Loucy (cell line): ENCODE results near the gene PSPH.
"Not testable (repeated sequence)": the region's sequence is repeated elsewhere in the genome, so short reads cannot be mapped to it uniquely, and the experiment has no call there.

Source experiments
- H2AFZ ChIP-seq: fragments of 200-600 bp; sonication (generic); 2 replicates; pipeline ENCODE4 v1.6.0; 2016; ENCODE audit warnings: antibody characterized with exemption, mild to moderate bottlenecking, low read length, moderate library complexity
- H3F3A ChIP-seq: fragments of 200-600 bp; 2 replicates; pipeline ENCODE4 v1.6.0; 2016; ENCODE audit warnings: antibody characterized with exemption, low read depth, mild to moderate bottlenecking
- H3K27me3 ChIP-seq: fragments of 200-600 bp; sonication (generic); 2 replicates; pipeline ENCODE4 v1.6.1; 2014; ENCODE audit warnings: low read length, mild to moderate bottlenecking; ENCODE audit not compliant: insufficient read depth, poor library complexity, severe bottlenecking
- H3K36me3 ChIP-seq: fragments of 200-600 bp; sonication (generic); 2 replicates; pipeline ENCODE4 v1.6.1; 2016; ENCODE audit warnings: low read length; ENCODE audit not compliant: insufficient read depth
- H3K4me1 ChIP-seq: fragments of 200-600 bp; sonication (generic); 2 replicates; pipeline ENCODE4 v1.5.1; 2014; ENCODE audit warnings: low read length, mild to moderate bottlenecking; ENCODE audit not compliant: insufficient read depth, poor library complexity, severe bottlenecking
- H3K4me2 ChIP-seq: fragments of 200-600 bp; sonication (generic); 2 replicates; pipeline ENCODE4 v1.6.0; 2014; ENCODE audit warnings: antibody characterized with exemption, low read length, low read depth, mild to moderate bottlenecking; ENCODE audit not compliant: poor library complexity, severe bottlenecking
- H3K4me3 ChIP-seq: fragments of 200-600 bp; sonication (generic); 2 replicates; pipeline ENCODE4 v1.5.1; 2014; ENCODE audit warnings: low read length, mild to moderate bottlenecking, mixed read lengths; ENCODE audit not compliant: poor library complexity, severe bottlenecking
- H3K79me2 ChIP-seq: fragments of 200-600 bp; sonication (generic); 2 replicates; pipeline ENCODE4 v1.6.1; 2014; ENCODE audit warnings: low read length; ENCODE audit not compliant: insufficient read depth
- H3K9ac ChIP-seq: fragments of 200-600 bp; sonication (generic); 2 replicates; pipeline ENCODE4 v1.6.0; 2014; ENCODE audit warnings: mild to moderate bottlenecking, low read depth, low read length, moderate library complexity; ENCODE audit not compliant: poor library complexity, severe bottlenecking
- H3K9me2 ChIP-seq: fragments of 200-600 bp; sonication (generic); replicated peaks from 2 replicates; pipeline ENCODE4 v1.6.1; 2016; ENCODE audit warnings: low read depth, low read length, mixed read lengths
- H3K9me3 ChIP-seq: fragments of 200-600 bp; sonication (generic); 2 replicates; pipeline ENCODE4 v1.6.1; 2014; ENCODE audit warnings: mild to moderate bottlenecking, antibody characterized with exemption, low read length, low read depth; ENCODE audit not compliant: insufficient read depth
- H4K20me1 ChIP-seq: fragments of 200-600 bp; sonication (generic); 2 replicates; pipeline ENCODE4 v1.6.0; 2014; ENCODE audit warnings: antibody characterized with exemption, low read length, mild to moderate bottlenecking; ENCODE audit not compliant: insufficient read depth, poor library complexity, severe bottlenecking
- CTCF ChIP-seq: fragments of 200-600 bp; sonication (generic); conservative IDR thresholded peaks from 2 replicates; pipeline ENCODE4 v1.5.1; 2014; ENCODE audit warnings: mild to moderate bottlenecking, antibody characterized with exemption, low read length
- EZH2phosphoT487 ChIP-seq: fragments of 200-600 bp; IDR thresholded peaks from 2 replicates; pipeline ENCODE4 v1.6.1; 2018; ENCODE audit warnings: antibody characterized with exemption, mild to moderate bottlenecking, moderate library complexity, borderline replicate concordance

Gene PSPH

GRCh38 chr7:56053379-56053778 is 2.1 kb upstream of the PSPH start:
- Histone ChIP-seq H3K9me2 (no peaks in the 10 kb centered on the region), H4K20me1 (peaks cover 57% of the 10 kb centered on the region), H3K79me2 (peaks cover 84% of the 10 kb centered on the region), H3K27me3 (peaks cover 5% of the 10 kb centered on the region), H3K9ac (peak overlapping the region; percentile 98), H3F3A (no peaks in the 10 kb centered on the region), H3K9me3 (no peaks in the 10 kb centered on the region), H3K4me2 (peak overlapping the region; percentile 89), H3K4me1 (peaks cover 40% of the 10 kb centered on the region), H3K4me3 (peak overlapping the region; percentile 100), H3K36me3 (peaks cover 38% of the 10 kb centered on the region), H2AFZ (no peak overlapping the region)
- TF ChIP-seq CTCF, result no peak
- no peak for TF ChIP-seq EZH2phosphoT487

GRCh38 chr7:56051053-56051338 is 248 bp downstream of the PSPH start:
- H3K9me2 ChIP-seq, result no peaks in the 10 kb centered on the region
- peaks cover 14% of the 10 kb centered on the region for H3K36me3 ChIP-seq
- peaks cover 61% of the 10 kb centered on the region for H3K79me2 ChIP-seq
- peak overlapping the region; percentile 90 for H3K4me2 ChIP-seq
- H3K9me3 ChIP-seq, result no peaks in the 10 kb centered on the region
- peak overlapping the region; percentile 58 for H2AFZ ChIP-seq
- peaks cover 5% of the 10 kb centered on the region for H3K27me3 ChIP-seq
- peak overlapping the region; percentile 100 for H3K4me3 ChIP-seq
- peak overlapping the region; percentile 98 for H3K9ac ChIP-seq
- H4K20me1 ChIP-seq, result peaks cover 43% of the 10 kb centered on the region
- TF ChIP-seq CTCF (no peak), EZH2phosphoT487 (no peak)
- H3K4me1 ChIP-seq, result peaks cover 38% of the 10 kb centered on the region
- H3F3A ChIP-seq, result no peaks in the 10 kb centered on the region

GRCh38 chr7:56048763-56049162 is 2.5 kb downstream of the PSPH start:
- H3K36me3 ChIP-seq, H3K9ac ChIP-seq, H3K27me3 ChIP-seq, H2AFZ ChIP-seq, H3K9me2 ChIP-seq, H3F3A ChIP-seq, H3K4me3 ChIP-seq, H3K9me3 ChIP-seq: not testable (repeated sequence)
- Histone ChIP-seq H3K79me2 (peaks cover 38% of the 10 kb centered on the region), H3K4me1 (peaks cover 23% of the 10 kb centered on the region), H3K4me2 (peak overlapping the region; percentile 27), H4K20me1 (peaks cover 21% of the 10 kb centered on the region)

- no peak overlapping the region for H3K9ac ChIP-seq
- no peak for TF ChIP-seq CTCF
- no peaks in the 10 kb centered on the region for H3K9me3 ChIP-seq
- H3K4me1 ChIP-seq, result peaks cover 18% of the 10 kb centered on the region
- H3K4me3 ChIP-seq, result no peak overlapping the region
- H3F3A ChIP-seq, result no peaks in the 10 kb centered on the region
- peaks cover 5% of the 10 kb centered on the region for H3K27me3 ChIP-seq
- H3K4me2 ChIP-seq, result no peak overlapping the region
- peaks cover 33% of the 10 kb centered on the region for H3K79me2 ChIP-seq
- peaks cover 16% of the 10 kb centered on the region for H4K20me1 ChIP-seq
- H3K36me3 ChIP-seq, result no peaks in the 10 kb centered on the region
- no peak overlapping the region for H2AFZ ChIP-seq
- H3K9me2 ChIP-seq, result no peaks in the 10 kb centered on the region
Observed at GRCh38 chr7:56048245-56048644, 3.0 kb downstream of the PSPH start.

GRCh38 chr7:56047446-56048116 is 3.7 kb downstream of the PSPH start:
- Histone ChIP-seq H3K4me1 (peaks cover 11% of the 10 kb centered on the region), H3K79me2 (peaks cover 27% of the 10 kb centered on the region)
- H3K9ac ChIP-seq, H3K27me3 ChIP-seq, H2AFZ ChIP-seq, H3K9me2 ChIP-seq, H3K4me2 ChIP-seq, H3K4me3 ChIP-seq, H3K36me3 ChIP-seq, H3K9me3 ChIP-seq, H4K20me1 ChIP-seq, H3F3A ChIP-seq: not testable (repeated sequence)
